Measurements from ENCODE around the gene MLXIPL.
"Not testable (repeated sequence)": the region's sequence is repeated elsewhere in the genome, so short reads cannot be mapped to it uniquely, and the experiment has no call there.

The MLXIPL gene

DNA sequence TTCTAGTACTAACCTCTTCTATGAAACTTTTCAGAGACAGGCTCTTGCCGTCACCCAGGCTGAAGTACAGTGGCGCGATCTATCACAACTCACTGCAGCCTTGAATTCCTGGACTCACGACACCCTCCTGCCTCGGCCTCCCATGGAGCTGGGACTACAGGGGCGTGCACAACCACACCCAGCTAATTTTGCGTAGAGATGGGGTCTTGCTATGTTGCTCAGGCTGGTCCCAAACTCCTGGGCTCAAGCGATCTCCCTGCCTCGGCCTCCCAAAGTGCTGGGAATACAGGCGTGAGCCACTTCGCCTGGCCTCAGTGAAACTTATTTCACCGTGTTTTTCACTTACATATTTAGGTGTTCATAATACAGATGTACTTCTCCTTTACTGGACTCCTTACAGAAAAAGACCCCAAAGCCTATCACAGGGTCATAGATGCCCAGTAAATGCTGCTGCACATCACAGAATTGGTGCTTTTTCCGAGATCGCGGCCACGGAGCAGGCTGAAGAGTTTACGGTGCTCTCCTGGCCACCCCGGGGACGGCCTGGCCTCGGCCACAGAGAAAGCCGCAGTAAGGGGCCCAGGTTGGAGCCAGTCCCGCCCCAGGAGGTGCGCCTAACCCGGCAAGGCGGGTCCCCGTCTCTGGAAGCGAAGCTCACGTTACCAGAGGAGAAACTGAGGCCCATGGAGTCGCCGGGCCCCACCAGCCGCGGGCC is 46.5 kb downstream of the MLXIPL start:
- FAIRE-seq: no peak

- no peak for FAIRE-seq
Measured at GRCh38 chr7:73573791-73574190, 50.5 kb downstream of the MLXIPL start.

- no peak for FAIRE-seq
Measured at GRCh38 chr7:73573276-73573675, 51.0 kb downstream of the MLXIPL start.

DNA sequence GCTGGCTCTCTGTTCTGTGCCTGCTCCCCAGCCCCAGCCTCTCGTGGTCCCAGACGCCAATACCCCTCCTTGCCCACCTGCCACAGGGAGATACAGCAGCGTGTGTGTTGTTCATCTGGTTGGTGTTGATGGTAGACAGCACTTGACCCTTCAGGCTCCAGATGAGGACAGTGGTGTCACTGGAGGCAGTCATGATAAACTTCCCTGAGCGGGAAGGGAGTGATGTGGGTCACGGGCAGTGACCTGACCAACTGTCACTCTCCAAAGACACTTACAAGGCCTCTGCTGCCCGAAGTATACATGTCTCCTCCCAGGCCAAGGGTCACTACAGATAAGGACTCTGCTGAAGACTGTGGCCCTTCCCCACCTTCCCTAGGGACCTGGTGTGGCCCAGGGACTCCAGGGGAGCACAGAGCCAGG is 51.5 kb downstream of the MLXIPL start:
- no peak for FAIRE-seq

- no peak for FAIRE-seq
Measured at GRCh38 chr7:73570977-73571376, 53.3 kb downstream of the MLXIPL start.

DNA sequence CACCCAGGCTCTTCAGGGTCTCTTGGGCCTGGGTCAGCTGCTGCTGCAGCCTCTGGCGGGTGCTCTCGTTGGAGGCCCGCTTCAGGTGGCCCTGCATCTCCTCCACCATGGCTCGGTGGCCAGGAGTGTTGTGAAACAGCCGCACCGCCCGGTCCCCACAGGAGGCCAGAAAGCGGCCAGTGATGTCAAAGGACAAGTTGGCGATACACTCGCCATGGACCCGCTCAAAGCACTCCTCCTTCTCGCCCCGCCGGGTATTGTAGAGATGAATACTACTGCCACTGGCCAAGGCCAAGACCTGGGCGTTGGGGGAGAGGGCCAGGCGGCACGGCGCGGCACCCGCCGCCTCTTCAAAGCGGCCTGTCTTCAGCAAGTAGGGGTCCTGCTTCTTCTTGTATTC is 53.8 kb downstream of the MLXIPL start:
- no peak for FAIRE-seq

DNA sequence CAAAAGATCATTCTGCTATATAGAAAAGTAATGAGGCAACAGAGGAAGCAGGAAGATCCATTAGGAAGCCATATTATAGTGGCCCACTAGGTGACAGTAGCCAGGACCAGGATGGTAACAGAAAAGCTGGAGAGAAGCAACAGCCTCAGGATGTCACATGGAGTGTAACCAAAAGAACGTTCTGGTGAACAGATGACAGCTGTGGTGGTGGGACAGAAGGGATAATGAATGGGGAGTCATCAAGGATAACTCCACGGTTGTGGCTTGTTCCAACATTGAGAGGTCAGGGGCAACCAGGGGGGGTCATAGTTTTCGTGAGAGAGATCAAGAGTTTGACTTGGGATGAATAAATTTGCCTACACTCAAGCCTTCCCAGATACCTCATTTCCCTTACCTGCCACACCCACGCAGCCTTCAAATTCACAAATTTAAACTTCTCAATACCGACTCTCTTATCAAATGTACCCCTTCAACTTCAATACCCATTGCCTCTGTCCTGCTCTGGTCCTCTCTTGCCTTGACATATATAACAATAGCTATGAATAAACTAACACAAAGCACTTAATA is 55.2 kb downstream of the MLXIPL start:
- FAIRE-seq: no peak

DNA sequence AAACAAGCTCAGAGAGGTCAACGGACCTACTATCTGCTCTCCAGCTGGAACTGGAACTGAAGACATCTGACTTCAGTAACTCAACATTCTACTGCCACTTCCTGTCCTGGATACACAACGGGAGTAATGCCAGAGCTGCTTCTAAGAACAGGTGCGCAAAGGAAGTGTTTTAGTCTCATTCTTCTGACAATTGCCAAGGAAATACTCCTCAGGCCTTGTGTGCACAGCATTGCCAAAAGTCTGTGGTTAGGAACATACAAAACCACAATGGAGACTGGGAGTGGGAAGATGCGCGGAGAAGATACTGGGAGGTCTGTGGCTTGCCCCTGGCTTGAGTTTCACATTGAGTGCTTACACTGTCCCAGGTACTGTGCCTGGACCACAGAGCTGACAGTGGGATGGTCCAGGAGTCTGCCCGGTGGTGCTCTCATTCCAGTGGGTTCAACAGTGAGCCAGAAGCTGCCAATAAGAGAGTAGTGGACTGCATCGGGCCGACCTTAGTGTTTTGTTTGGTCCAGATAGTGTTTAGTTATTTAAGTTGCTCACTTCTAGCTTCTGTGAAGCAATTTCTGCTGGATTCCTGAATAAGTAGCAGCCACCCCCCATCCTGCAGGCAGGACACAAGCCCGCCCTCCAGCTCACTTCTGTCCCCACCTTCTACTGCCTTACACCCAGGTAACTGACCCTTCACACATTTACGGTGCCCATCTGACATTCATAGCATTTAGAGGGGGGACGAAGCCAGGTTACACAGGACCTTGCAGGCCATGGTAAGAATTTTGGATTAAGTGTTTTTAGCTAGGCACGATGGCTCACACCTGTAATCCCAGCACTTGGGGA is 56.3 kb downstream of the MLXIPL start:
- no peak for FAIRE-seq

GRCh38 chr7:73567140-73567539 is 57.2 kb downstream of the MLXIPL start:
- no peak for FAIRE-seq

DNA sequence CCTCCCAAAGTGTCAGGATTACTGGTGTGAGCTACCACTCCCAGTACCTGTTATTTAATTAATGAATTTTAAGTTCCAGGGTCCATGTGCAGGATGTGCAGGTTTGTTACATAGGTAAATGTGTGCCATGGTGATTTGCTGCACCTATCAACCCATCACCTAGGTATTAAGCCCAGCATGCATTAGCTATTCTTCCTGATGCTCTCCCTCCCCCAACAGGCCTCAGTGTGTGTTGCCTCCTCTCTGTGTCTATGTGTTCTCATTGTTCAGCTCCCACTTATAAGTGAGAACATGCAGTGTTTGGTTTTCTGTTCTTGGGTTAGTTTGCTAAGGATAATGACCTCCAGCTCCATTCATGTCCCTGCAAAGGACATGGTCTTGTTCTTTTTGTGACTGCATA is 57.9 kb downstream of the MLXIPL start:
- FAIRE-seq: not testable (repeated sequence)

GRCh38 chr7:73565675-73566340 is 58.5 kb downstream of the MLXIPL start:
- FAIRE-seq: no peak

- FAIRE-seq: no peak
Measured at GRCh38 chr7:73560109-73560835, 64.0 kb downstream of the MLXIPL start.

GRCh38 chr7:73557397-73558257 is 66.7 kb downstream of the MLXIPL start, which contains the start of gene BCL7B:
Gene BCL7B, minus strand, starts transcription at chr7:73557690. Its CDS starts 112 bp downstream, at chr7:73557578.
- no peak for FAIRE-seq

- FAIRE-seq: no peak
Measured at GRCh38 chr7:73557108-73557396, 67.3 kb downstream of the MLXIPL start.

GRCh38 chr7:73556208-73557107 is 67.9 kb downstream of the MLXIPL start:
- no peak for FAIRE-seq

- FAIRE-seq: no peak
Measured at GRCh38 chr7:73555411-73555982, 68.8 kb downstream of the MLXIPL start.

- FAIRE-seq: not testable (repeated sequence)
Measured at GRCh38 chr7:73550093-73550492, 74.2 kb downstream of the MLXIPL start.

DNA sequence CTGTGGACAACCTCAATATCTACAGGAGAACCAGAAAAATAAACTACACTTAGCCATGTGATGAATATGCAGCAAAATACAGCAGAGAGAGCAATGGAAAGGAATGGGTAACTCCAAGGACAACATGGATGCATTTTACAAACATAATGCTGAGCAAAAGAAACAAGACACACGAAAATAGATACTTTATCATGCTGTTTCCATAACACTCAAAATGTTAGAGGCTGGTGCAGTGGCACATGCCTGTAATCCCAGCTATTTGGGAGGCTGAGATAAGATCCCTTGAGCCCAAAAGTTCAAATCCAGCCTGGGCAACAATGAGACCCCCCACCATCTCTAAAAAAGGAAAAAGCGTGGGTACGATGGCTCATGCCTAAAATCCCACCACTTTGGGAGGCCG is 75.1 kb downstream of the MLXIPL start:
- FAIRE-seq: no peak

GRCh38 chr7:73547841-73548240 is 76.5 kb downstream of the MLXIPL start:
- no peak for FAIRE-seq

DNA sequence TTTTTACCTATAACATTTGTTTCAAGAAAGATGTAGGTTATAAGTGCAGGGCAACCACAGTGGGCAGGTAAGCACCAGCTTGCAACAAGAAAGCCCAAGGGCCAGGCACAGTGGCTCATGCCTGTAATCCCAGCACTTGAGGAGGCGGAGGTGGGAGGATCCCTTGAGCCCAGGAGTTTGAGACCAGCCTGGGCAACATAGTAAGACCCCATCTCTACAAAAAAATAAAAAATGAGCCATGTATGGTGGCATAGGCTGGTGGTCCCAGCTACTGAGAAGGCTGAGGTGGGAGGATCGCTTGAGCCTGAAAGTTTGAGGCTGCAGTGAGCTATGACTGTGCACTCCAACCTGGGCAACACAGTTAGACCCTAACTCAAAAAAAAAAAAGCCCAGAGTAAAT is 79.6 kb downstream of the MLXIPL start:
- no peak for FAIRE-seq
